ENCODE results near the gene ROGDI. TPM values are rescaled to one million over a fixed set of nuclear protein-coding genes. Genes with fewer than 3 reads are reported as not detected.
A peak's percentile ranks its signal among the peaks of the same experiment; 100 is the strongest.

Gene ROGDI
- total and polyA plus RNA-seq, 10 of the 15 experiments (the other 5 are each of a cell fraction or from before 2014, with no cell fraction given), result 0.40 to 23.5 (median 12.3) TPM

DNA sequence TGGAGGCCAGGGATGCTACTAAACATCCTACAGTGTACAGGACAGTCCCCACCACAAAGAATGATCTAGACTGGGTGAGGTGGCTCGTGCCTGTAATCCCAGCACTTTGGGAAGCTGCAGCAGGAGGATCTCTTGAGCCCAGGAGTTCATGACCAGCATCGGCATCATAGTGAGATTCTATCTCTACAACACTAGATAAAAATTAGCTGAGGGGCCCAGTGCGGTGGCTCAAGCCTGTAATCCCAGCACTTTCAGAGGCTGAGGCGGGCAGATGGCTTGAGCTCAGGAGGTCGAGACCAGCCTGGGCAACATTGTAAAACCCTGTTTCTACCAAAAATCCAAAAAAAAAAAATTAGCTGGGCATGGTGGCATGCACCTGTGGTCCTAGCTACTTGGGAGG lies 30.1 kb downstream of the ROGDI start:
- FAIRE-seq, result no peak
- Histone ChIP-seq H3K27ac (ENCODE audit: control insufficient read depth, insufficient read depth) (no peak overlapping the region), H3K36me3 (ENCODE audit: control insufficient read depth in 2 of 2, insufficient read depth in 2 of 2, low read length in 1 of 2) (no peaks in the 10 kb centered on the region), H4K20me1 (ENCODE audit: control insufficient read depth, insufficient read depth) (no peaks in the 10 kb centered on the region), H3K9ac (ENCODE audit: control insufficient read depth, insufficient read depth, low read length) (no peak overlapping the region), H3K79me2 (ENCODE audit: control insufficient read depth, insufficient read depth, low read length) (no peaks in the 10 kb centered on the region), H2AFZ (ENCODE audit: control insufficient read depth, low read depth, low read length) (no peak overlapping the region), H3K9me3 (replicated peaks; ENCODE audit: control insufficient read depth, insufficient read depth, low read length) (no peaks in the 10 kb centered on the region), H3K4me2 (ENCODE audit: control insufficient read depth, insufficient read depth) (no peak overlapping the region), H3K4me1 (ENCODE audit: control insufficient read depth, insufficient read depth, low read length) (0 out of 2 replicates have a peak, but pooled peaks cover 2% of the 10 kb centered on the region), H3K4me3 (no peak overlapping the region), H3K27me3 (replicated peaks in 1 of 2; ENCODE audit: control insufficient read depth in 2 of 2, insufficient read depth in 2 of 2, low read length in 1 of 2) (no peaks in the 10 kb centered on the region)
- POLR2A ChIA-PET, result interaction anchor here (0.7 kb wide), 1 partner anchor 204 kb away, joined by 3 read pairs; no protein-coding TSS in a partner anchor
- WGBS (ENCODE audit: insufficient coverage, insufficient replicate concordance, low lambda C conversion rate, missing lambda C conversion rate), result 64% methylated on average over 5 of the region's 5 CpGs
- no peak for ATAC-seq
- RAD21 ChIA-PET (ENCODE audit: unreplicated experiment), result interaction anchor here (0.8 kb wide), 1 partner anchor 27 kb away, joined by 3 read pairs; no protein-coding TSS in a partner anchor
- CTCF ChIA-PET, result interaction anchor here (0.7 kb wide), 1 partner anchor 843 kb away, joined by 3 read pairs; no protein-coding TSS in a partner anchor
- in situ Hi-C loops (cut with MboI) (no loop called here), intact Hi-C loops (cut with micrococcal nuclease; ENCODE audit: unreplicated experiment) (no loop called here)
- SMC1A ChIA-PET (ENCODE audit: uncharacterized antibody, unreplicated experiment), result interaction anchor here (1.0 kb wide), 1 partner anchor 38 kb away, joined by 3 read pairs; the partner anchor contains the start of genes ANKS3 and DNAAF8
- TF ChIP-seq GABPA (IDR thresholded peaks at IDR 0.05; ENCODE audit: low read depth), result no peak
- no peak for DNase-seq (ENCODE audit: low read depth, low spot score)
- BruUV-seq (replicated peaks), result no TSS peak

DNA sequence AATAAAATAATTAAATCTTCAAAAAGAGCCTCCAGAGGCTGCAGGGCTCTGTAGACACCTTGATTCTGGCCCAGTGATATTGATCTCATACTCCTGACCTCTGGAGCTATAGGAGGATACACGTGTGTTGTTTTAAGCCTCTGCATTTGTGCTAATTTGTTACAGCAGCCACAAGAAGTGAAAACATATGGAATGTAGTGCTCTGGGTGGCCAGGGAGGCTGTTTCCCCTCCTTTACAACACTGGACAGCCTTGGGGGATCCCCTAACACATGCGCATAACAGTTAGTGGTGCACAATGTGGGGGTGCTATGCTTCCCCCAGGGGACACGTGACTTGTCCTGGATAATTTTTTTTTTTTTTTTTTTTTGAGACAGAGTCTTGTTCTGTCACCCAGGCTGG lies 30.8 kb downstream of the ROGDI start:
- no peaks in the 10 kb centered on the region for H3K36me3 ChIP-seq (ENCODE audit: control insufficient read depth in 2 of 2, insufficient read depth in 2 of 2, low read length in 1 of 2)
- in situ Hi-C loops (cut with MboI) (no loop called here), intact Hi-C loops (cut with micrococcal nuclease; ENCODE audit: unreplicated experiment) (no loop called here)
- no peak overlapping the region for H3K4me2 ChIP-seq (ENCODE audit: control insufficient read depth, insufficient read depth)
- no peak for DNase-seq (ENCODE audit: low read depth, low spot score)
- peak; percentile 79; the same call in 1 of the 2 replicates for TF ChIP-seq RAD51 (IDR thresholded peaks at IDR 0.05)
- TF ChIP-seq, protein P1, sequence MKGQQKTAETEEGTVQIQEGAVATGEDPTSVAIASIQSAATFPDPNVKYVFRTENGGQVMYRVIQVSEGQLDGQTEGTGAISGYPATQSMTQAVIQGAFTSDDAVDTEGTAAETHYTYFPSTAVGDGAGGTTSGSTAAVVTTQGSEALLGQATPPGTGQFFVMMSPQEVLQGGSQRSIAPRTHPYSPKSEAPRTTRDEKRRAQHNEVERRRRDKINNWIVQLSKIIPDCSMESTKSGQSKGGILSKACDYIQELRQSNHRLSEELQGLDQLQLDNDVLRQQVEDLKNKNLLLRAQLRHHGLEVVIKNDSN (IDR thresholded peaks at IDR 0.05; ENCODE audit: borderline replicate concordance, extremely low read length, insufficient read depth, low read depth, low read length), result peak; percentile 25
- TF ChIP-seq ATF7 (IDR thresholded peaks at IDR 0.05; ENCODE audit: low read depth), result no peak
- TF ChIP-seq BHLHE40 (IDR thresholded peaks at IDR 0.05; ENCODE audit: borderline replicate concordance in 1 of 2, low read depth in 2 of 2, low read length in 1 of 2), result peak in 1 of 2 experiments; percentile 37; a peak in 1 of 4 replicates
- 0 out of 2 replicates have a peak, but pooled peaks have one; percentile 20 for TF ChIP-seq ZNF384 (IDR thresholded peaks at IDR 0.05; ENCODE audit: borderline replicate concordance, low read depth, low read length)
- H4K20me1 ChIP-seq (ENCODE audit: control insufficient read depth, insufficient read depth), result no peaks in the 10 kb centered on the region
- H3K4me3 ChIP-seq, result no peak overlapping the region
- H3K9ac ChIP-seq (ENCODE audit: control insufficient read depth, insufficient read depth, low read length), result no peak overlapping the region
- no peak overlapping the region for H3K27ac ChIP-seq (ENCODE audit: control insufficient read depth, insufficient read depth)
- H3K27me3 ChIP-seq (replicated peaks in 1 of 2; ENCODE audit: control insufficient read depth in 2 of 2, insufficient read depth in 2 of 2, low read length in 1 of 2), result no peaks in the 10 kb centered on the region
- peaks cover 6% of the 10 kb centered on the region for H3K79me2 ChIP-seq (ENCODE audit: control insufficient read depth, insufficient read depth, low read length)
- WGBS (ENCODE audit: insufficient coverage, insufficient replicate concordance, low lambda C conversion rate, missing lambda C conversion rate), result 23% methylated on average over 3 of the region's 3 CpGs
- FAIRE-seq, result no peak
- H3K9me3 ChIP-seq (replicated peaks; ENCODE audit: control insufficient read depth, insufficient read depth, low read length), result no peaks in the 10 kb centered on the region
- SMC1A ChIA-PET (ENCODE audit: uncharacterized antibody, unreplicated experiment), result no interaction called here
- H2AFZ ChIP-seq (ENCODE audit: control insufficient read depth, low read depth, low read length), result no peak overlapping the region
- ATAC-seq, result no peak
- BruUV-seq (replicated peaks), result no TSS peak
- H3K4me1 ChIP-seq (ENCODE audit: control insufficient read depth, insufficient read depth, low read length), result 0 out of 2 replicates have a peak, but pooled peaks cover 2% of the 10 kb centered on the region
- POLR2A ChIA-PET, result interaction anchor here (0.7 kb wide), 1 partner anchor 205 kb away, joined by 3 read pairs; no protein-coding TSS in a partner anchor
- CTCF ChIA-PET, result no interaction called here
- RAD21 ChIA-PET (ENCODE audit: unreplicated experiment), result no interaction called here
